OCI-LY1 (cell line): ENCODE data around the gene CCDC117.

ENCODE experiments used
- H2AFZ ChIP-seq: fragments of 200-600 bp; sonication (generic), shearing (Covaris generic); 2 replicates; pipeline ENCODE4 v1.6.0; 2014; ENCODE audit warnings: antibody characterized with exemption, mild to moderate bottlenecking, low read length
- H3F3A ChIP-seq: fragments of 200-600 bp; sonication (generic), shearing (Covaris generic); 2 replicates; pipeline ENCODE4 v1.6.0; 2014; ENCODE audit warnings: mild to moderate bottlenecking, antibody characterized with exemption, low read length, moderate library complexity; ENCODE audit not compliant: insufficient read depth
- H3K27ac ChIP-seq: fragments of 200-600 bp; sonication (generic); 2 replicates; pipeline ENCODE4 v1.5.1; 2014; ENCODE audit warnings: low read length, mixed run types, mild to moderate bottlenecking, low read depth; ENCODE audit not compliant: poor library complexity, severe bottlenecking
- H3K27me3 ChIP-seq: fragments of 200-600 bp; sonication (generic); 2 replicates; pipeline ENCODE4 v1.6.0; 2014; ENCODE audit warnings: antibody characterized with exemption, mild to moderate bottlenecking, low read length, moderate library complexity; ENCODE audit not compliant: insufficient read depth
- H3K36me3 ChIP-seq: fragments of 200-600 bp; sonication (generic); 2 replicates; pipeline ENCODE4 v1.6.1; 2014; ENCODE audit warnings: mild to moderate bottlenecking, antibody characterized with exemption, low read length, moderate library complexity, mixed read lengths; ENCODE audit not compliant: insufficient read depth
- H3K4me1 ChIP-seq: fragments of 200-600 bp; sonication (generic); 2 replicates; pipeline ENCODE4 v1.5.1; 2014; ENCODE audit warnings: mild to moderate bottlenecking, low read length, moderate library complexity; ENCODE audit not compliant: insufficient read depth, severe bottlenecking
- H3K4me2 ChIP-seq: fragments of 200-600 bp; sonication (generic), shearing (Covaris generic); 2 replicates; pipeline ENCODE4 v1.6.1; 2014; ENCODE audit warnings: low read length
- H3K4me3 ChIP-seq: fragments of 200-600 bp; sonication (generic); 2 replicates; pipeline ENCODE4 v1.5.1; 2014; ENCODE audit warnings: low read length, low read depth, mild to moderate bottlenecking, mixed read lengths; ENCODE audit not compliant: poor library complexity, severe bottlenecking
- H3K79me2 ChIP-seq: fragments of 200-600 bp; shearing (Covaris generic); 2 replicates; pipeline ENCODE4 v1.6.1; 2016; ENCODE audit warnings: mixed run types, low read length, mixed read lengths; ENCODE audit not compliant: insufficient read depth
- H3K9ac ChIP-seq: fragments of 200-600 bp; sonication (generic), shearing (Covaris generic); 2 replicates; pipeline ENCODE4 v1.6.1; 2014; ENCODE audit warnings: mild to moderate bottlenecking, low read length, mixed read lengths
- H3K9me2 ChIP-seq: fragments of 200-600 bp; sonication (generic), shearing (Covaris generic); 2 replicates; pipeline ENCODE4 v1.6.1; 2014; ENCODE audit warnings: low read depth, mild to moderate bottlenecking, low read length, mixed read lengths
- H3K9me3 ChIP-seq: fragments of 200-600 bp; shearing (Covaris generic); 2 replicates; pipeline ENCODE4 v1.6.1; 2014; ENCODE audit warnings: low read length, mixed read lengths
- H4K20me1 ChIP-seq: fragments of 200-600 bp; sonication (generic), shearing (Covaris generic); 2 replicates; pipeline ENCODE4 v1.6.0; 2016; ENCODE audit warnings: mild to moderate bottlenecking, low read length; ENCODE audit not compliant: insufficient read depth
- CTCF ChIP-seq: fragments of 200-600 bp; sonication (generic), shearing (Covaris generic); IDR thresholded peaks from 2 replicates; pipeline ENCODE4 v1.5.1; 2017; ENCODE audit warnings: mild to moderate bottlenecking, antibody characterized with exemption, low read length, moderate library complexity, mixed read lengths
- EZH2 ChIP-seq: fragments of 200-600 bp; sonication (generic), shearing (Covaris generic); IDR thresholded peaks from 2 replicates; pipeline ENCODE4 v1.8.0; 2017; ENCODE audit warnings: borderline replicate concordance, mixed run types, mild to moderate bottlenecking, antibody characterized with exemption, low read length, moderate library complexity, mixed read lengths

CCDC117 gene, protein sequence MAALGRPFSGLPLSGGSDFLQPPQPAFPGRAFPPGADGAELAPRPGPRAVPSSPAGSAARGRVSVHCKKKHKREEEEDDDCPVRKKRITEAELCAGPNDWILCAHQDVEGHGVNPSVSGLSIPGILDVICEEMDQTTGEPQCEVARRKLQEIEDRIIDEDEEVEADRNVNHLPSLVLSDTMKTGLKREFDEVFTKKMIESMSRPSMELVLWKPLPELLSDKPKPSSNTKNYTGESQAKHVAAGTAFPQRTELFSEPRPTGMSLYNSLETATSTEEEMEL

GRCh38 chr22:28772633-28773460, at the start of gene CCDC117:
Gene CCDC117, plus strand, starts transcription at chr22:28772695. Its CDS starts 155 bp downstream, at chr22:28772850.
- no peak; the same call in 1 of the 2 replicates for TF ChIP-seq CTCF
- TF ChIP-seq EZH2 = no peak
- H3K79me2 ChIP-seq = peaks cover 15% of the 10 kb centered on the region
- no peaks in the 10 kb centered on the region for H4K20me1 ChIP-seq

DNA sequence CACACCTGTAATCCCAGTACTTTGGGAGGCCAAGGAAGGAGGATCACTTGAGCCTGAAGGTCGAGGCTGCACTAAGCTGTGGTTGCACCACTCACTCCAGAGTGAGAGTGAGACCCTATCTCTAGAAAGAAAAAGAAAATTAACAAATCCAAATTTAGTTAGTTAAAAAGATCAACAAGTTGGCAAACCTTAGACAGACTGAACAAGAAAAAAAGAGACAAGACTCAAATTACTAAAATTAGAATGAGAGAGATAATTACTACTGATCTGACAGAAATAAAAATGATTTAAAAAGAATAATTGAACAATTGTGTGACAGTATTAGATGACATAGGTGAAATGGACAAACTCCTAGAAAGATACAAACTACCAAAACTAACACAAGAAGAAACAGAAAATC, 44.5 kb upstream of the CCDC117 start:
- TF ChIP-seq EZH2 (no peak), CTCF (no peak)
- H3F3A ChIP-seq = no peaks in the 10 kb centered on the region
- no peak overlapping the region for H3K4me3 ChIP-seq
- 0 out of 2 replicates have a peak, but pooled peaks cover 5% of the 10 kb centered on the region for H3K79me2 ChIP-seq
- no peaks in the 10 kb centered on the region for H3K4me1 ChIP-seq
- H3K27me3 ChIP-seq = no peaks in the 10 kb centered on the region
- peaks cover 50% of the 10 kb centered on the region for H3K36me3 ChIP-seq
- H3K4me2 ChIP-seq = no peak overlapping the region
- no peaks in the 10 kb centered on the region for H3K9me3 ChIP-seq
- no peaks in the 10 kb centered on the region for H3K9me2 ChIP-seq
- H4K20me1 ChIP-seq = no peaks in the 10 kb centered on the region
- no peak overlapping the region for H2AFZ ChIP-seq
- no peak overlapping the region for H3K9ac ChIP-seq
- H3K27ac ChIP-seq = no peak overlapping the region

More at GRCh38 chr22:28772633-28773460, at the start of gene CCDC117:
- peaks cover 7% of the 10 kb centered on the region; the same call in 1 of the 2 replicates for H3K9me3 ChIP-seq
- peak within 1 kb of the TSS; percentile 96 for H3K4me3 ChIP-seq
- H3K4me2 ChIP-seq = peak within 1 kb of the TSS; percentile 92
- H3K4me1 ChIP-seq = peaks cover 13% of the 10 kb centered on the region
- H3K9me2 ChIP-seq = no peaks in the 10 kb centered on the region
- no peaks in the 10 kb centered on the region for H3F3A ChIP-seq
- H3K27me3 ChIP-seq = no peaks in the 10 kb centered on the region; the same call in 1 of the 2 replicates
- peak within 1 kb of the TSS; percentile 30; the same call in 1 of the 2 replicates for H2AFZ ChIP-seq
- peaks cover 25% of the 10 kb centered on the region for H3K36me3 ChIP-seq
- peak within 1 kb of the TSS; percentile 58 for H3K27ac ChIP-seq
- H3K9ac ChIP-seq = peak within 1 kb of the TSS; percentile 66

DNA sequence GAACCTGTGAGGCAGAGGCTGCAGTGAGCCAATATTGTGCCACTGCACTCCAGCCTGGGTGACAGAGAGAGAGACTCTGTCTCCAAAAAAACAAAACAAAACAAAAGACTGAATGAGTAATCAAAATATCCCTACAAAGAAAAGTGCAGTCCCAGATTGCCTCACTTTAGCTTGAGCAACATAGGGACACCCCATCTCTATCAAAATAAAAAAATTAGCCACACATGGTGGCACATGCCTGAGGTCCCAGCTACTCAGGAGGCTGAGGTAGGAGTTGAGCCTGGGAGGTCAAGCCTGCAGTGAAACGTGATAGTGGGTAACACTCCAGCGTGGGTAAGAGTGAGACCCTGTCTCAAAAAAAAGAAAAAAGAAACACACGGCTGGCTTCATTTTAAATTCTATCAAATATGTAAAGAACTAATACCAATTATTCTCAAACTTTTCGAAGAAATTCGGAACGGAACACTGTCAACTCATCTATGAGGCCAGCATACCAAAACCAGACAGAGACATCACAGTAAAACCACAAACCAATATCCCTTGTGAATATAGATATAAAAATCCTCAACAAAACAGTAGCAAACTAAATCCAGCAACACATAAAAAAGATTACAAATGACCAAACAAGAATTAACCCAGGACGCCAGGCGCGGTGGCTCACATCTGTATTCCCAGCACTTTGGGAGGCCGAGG, 43.7 kb upstream of the CCDC117 start:
- H2AFZ ChIP-seq = no peak overlapping the region
- no peaks in the 10 kb centered on the region for H3K27me3 ChIP-seq
- H3K9me3 ChIP-seq = no peaks in the 10 kb centered on the region
- no peak overlapping the region for H3K4me3 ChIP-seq
- no peak overlapping the region for H3K27ac ChIP-seq
- 0 out of 2 replicates have a peak, but pooled peaks cover 5% of the 10 kb centered on the region for H3K79me2 ChIP-seq
- no peaks in the 10 kb centered on the region for H3F3A ChIP-seq
- H3K9me2 ChIP-seq = no peaks in the 10 kb centered on the region
- no peak overlapping the region for H3K9ac ChIP-seq
- no peak for TF ChIP-seq EZH2
- no peak for TF ChIP-seq CTCF
- no peaks in the 10 kb centered on the region for H3K4me1 ChIP-seq
- H4K20me1 ChIP-seq = no peaks in the 10 kb centered on the region
- peaks cover 50% of the 10 kb centered on the region for H3K36me3 ChIP-seq
- no peak overlapping the region for H3K4me2 ChIP-seq
